Calu3 (cell line): ENCODE data around the gene RAG2. TPM values are rescaled to one million over a fixed set of nuclear protein-coding genes. Genes with fewer than 3 reads are reported as not detected.

Experiments
- BruUV-seq: library from RNA; stranded (reverse); fragments of 400-500 nt; replicated peaks from 2 replicates; lab custom pipeline; 2021; lab: Mats Ljungman, UMichigan
- CTCF ChIA-PET: fragments of 300-600 bp; sonication (Branson Sonifier 250); formaldehyde crosslinking; loops from one replicate; lab custom pipeline; 2022; ENCODE audit warnings: antibody characterized with exemption; lab: Charles Lee
- DNase-seq: peaks from one replicate; pipeline ENCODE4 v3.0.0; 2022
- H3K27ac Mint-ChIP-seq: one replicate; pipeline ENCODE4 v1.8.0; 2022; ENCODE audit warnings: mixed read lengths; ENCODE audit not compliant: unreplicated experiment
- H3K27me3 Mint-ChIP-seq: one replicate; pipeline ENCODE4 v1.8.0; 2022; ENCODE audit warnings: mixed read lengths; ENCODE audit not compliant: unreplicated experiment
- H3K36me3 Mint-ChIP-seq: one replicate; pipeline ENCODE4 v1.8.0; 2022; ENCODE audit warnings: mild to moderate bottlenecking, moderate library complexity, mixed read lengths; ENCODE audit not compliant: insufficient read depth, unreplicated experiment
- H3K4me1 Mint-ChIP-seq: one replicate; pipeline ENCODE4 v1.8.0; 2022; ENCODE audit warnings: mild to moderate bottlenecking, low read depth, mixed read lengths; ENCODE audit not compliant: unreplicated experiment
- H3K4me3 Mint-ChIP-seq: one replicate; pipeline ENCODE4 v1.8.0; 2022; ENCODE audit warnings: mild to moderate bottlenecking, low read depth, moderate library complexity, mixed read lengths; ENCODE audit not compliant: unreplicated experiment
- H3K9me3 Mint-ChIP-seq: one replicate; pipeline ENCODE4 v1.8.0; 2022; ENCODE audit warnings: low read depth, mixed read lengths; ENCODE audit not compliant: unreplicated experiment
- intact Hi-C: fragments of 100-400 bp; cut with micrococcal nuclease; formaldehyde crosslinking; loops from one replicate; pipeline ENCODE4 v1.10.0; 2022; ENCODE audit not compliant: unreplicated experiment
- total RNA-seq: library from RNA; stranded (reverse); gene quantifications from 2 replicates; pipeline ENCODE4 v1.2.3, GENCODE V29; 2022
- TF ChIP-seq, protein P1 (sequence below): fragments of 200-600 bp; IDR thresholded peaks from one replicate; pipeline ENCODE4 v1.8.0; 2022; ENCODE audit warnings: antibody characterized with exemption; ENCODE audit not compliant: unreplicated experiment

The RAG2 gene
- total RNA-seq, 1 experiment from 2014 or later = not detected

DNA sequence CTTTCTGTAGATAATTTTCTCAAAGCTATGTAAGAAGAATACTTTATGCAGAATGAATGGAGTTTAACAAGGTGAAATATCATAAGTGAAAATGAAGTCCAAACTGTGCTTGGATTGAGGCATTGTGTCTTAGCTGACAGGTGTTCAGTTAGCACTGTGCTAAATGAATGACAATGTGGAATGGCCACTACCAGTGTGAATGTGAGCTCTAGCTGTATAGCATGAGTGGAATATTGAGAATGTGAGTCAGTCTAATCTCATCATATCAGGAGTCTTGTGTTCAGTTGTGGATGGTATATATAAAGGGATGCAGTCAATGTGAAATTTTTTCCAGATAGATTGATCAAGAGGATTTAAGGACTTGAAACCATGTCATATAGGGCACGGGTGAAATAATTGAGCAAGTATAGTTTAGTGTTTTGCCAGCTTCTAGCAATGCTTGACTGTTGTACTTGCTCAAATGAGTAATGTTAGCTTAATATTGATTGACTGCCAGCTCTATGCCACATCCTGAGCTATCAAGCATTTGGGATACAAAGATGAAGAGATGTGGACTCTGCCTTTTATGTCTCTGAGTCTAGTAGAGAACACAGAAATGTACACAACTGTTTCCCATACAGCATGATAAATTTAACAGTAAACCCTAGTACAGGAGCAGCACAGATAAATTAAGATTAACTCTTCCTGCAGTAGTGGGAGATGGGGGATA, 10.6 kb upstream of the RAG2 start:
- BruUV-seq = no TSS peak
- TF ChIP-seq, protein P1, sequence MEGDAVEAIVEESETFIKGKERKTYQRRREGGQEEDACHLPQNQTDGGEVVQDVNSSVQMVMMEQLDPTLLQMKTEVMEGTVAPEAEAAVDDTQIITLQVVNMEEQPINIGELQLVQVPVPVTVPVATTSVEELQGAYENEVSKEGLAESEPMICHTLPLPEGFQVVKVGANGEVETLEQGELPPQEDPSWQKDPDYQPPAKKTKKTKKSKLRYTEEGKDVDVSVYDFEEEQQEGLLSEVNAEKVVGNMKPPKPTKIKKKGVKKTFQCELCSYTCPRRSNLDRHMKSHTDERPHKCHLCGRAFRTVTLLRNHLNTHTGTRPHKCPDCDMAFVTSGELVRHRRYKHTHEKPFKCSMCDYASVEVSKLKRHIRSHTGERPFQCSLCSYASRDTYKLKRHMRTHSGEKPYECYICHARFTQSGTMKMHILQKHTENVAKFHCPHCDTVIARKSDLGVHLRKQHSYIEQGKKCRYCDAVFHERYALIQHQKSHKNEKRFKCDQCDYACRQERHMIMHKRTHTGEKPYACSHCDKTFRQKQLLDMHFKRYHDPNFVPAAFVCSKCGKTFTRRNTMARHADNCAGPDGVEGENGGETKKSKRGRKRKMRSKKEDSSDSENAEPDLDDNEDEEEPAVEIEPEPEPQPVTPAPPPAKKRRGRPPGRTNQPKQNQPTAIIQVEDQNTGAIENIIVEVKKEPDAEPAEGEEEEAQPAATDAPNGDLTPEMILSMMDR = no peak
- no peak for DNase-seq
- H3K4me3 Mint-ChIP-seq = no peak overlapping the region
- no peak overlapping the region for H3K27ac Mint-ChIP-seq
- H3K36me3 Mint-ChIP-seq = no peaks in the 10 kb centered on the region
- intact Hi-C loops = no loop called here
- CTCF ChIA-PET = interaction anchor here (0.7 kb wide), 1 partner anchor 138 kb away, joined by 3 read pairs; no protein-coding TSS in a partner anchor
- no peaks in the 10 kb centered on the region for H3K27me3 Mint-ChIP-seq
- H3K4me1 Mint-ChIP-seq = no peaks in the 10 kb centered on the region
- H3K9me3 Mint-ChIP-seq = no peaks in the 10 kb centered on the region

DNA sequence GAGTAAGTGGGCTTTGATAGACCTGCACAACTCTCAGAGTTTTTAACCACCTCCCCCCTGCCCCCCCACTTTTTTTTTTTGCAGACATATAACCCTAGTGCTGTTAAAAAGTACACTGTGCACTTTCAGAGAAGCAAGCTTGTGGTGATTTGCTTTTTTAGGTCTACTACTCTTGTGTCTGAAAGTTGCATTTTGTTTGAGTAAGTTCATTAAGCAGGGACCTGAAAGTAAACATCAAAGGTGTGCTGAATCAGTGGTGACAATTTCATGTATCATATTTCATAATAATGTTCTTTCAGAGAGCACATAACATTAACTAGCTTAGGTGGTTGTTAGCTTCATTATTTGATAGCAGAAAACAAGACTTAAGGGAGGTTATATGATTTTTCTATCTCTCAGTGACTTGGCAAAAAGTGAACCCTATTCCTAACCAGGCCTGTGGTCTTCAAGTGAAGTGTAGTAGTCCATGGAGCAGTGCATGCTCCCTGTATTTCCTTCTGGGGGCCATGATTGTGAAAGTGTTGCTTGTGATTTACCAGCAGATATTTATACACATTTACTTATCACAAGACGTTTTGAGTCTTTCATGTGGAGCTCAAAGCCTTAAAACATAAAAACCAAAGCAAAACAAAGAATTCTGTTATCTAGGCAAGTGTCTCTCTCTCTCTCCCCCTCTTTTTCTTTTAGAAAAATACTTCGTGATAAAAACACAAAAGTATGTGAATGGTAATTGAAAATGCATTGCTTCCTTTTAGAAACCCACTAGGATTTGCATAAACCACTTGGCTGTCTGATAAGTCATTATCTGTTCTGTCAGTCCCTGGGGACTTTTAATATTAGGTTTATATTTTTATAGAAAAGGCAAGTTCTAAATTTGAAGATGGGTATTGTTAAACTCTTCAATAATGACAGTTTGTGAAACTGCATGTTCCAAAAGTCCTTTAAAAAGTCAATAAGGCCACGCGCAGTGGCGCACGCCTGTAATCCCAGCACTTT, 7.5 kb upstream of the RAG2 start:
- DNase-seq = no peak
- Mint-ChIP-seq H3K36me3 (no peaks in the 10 kb centered on the region), H3K4me1 (no peaks in the 10 kb centered on the region), H3K27ac (no peak overlapping the region), H3K9me3 (no peaks in the 10 kb centered on the region), H3K27me3 (no peaks in the 10 kb centered on the region), H3K4me3 (no peak overlapping the region)
- no TSS peak for BruUV-seq
- CTCF ChIA-PET = interaction anchor here (0.7 kb wide), 1 partner anchor 18 kb away, joined by 3 read pairs; no protein-coding TSS in a partner anchor
- intact Hi-C loops = no loop called here
- TF ChIP-seq, protein P1 = no peak

DNA sequence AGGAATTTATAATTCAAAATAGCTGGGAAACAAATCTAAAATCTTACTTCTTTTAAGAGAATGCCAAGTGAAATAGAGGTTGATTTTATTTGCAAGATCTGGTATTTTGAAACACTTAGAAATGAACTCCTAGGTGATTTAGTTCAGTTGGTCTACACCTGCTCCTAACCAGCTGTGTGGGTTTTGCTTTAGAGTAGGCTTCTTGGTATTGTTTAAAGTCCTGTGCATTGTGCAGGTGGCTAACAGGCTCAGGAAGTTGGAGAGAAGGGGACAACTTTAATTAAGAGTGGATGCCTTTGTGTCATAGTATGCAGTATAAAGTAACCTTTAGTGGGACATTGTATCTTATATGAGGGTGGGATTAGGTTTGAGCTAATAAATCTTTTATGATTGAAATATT, 4.1 kb upstream of the RAG2 start:
- H3K27me3 Mint-ChIP-seq = no peaks in the 10 kb centered on the region
- BruUV-seq = no TSS peak
- CTCF ChIA-PET = no interaction called here
- H3K9me3 Mint-ChIP-seq = no peaks in the 10 kb centered on the region
- H3K27ac Mint-ChIP-seq = no peak overlapping the region
- no peak overlapping the region for H3K4me3 Mint-ChIP-seq
- no peaks in the 10 kb centered on the region for H3K36me3 Mint-ChIP-seq
- H3K4me1 Mint-ChIP-seq = no peaks in the 10 kb centered on the region
- TF ChIP-seq, protein P1 = no peak
- intact Hi-C loops = no loop called here
- no peak for DNase-seq

DNA sequence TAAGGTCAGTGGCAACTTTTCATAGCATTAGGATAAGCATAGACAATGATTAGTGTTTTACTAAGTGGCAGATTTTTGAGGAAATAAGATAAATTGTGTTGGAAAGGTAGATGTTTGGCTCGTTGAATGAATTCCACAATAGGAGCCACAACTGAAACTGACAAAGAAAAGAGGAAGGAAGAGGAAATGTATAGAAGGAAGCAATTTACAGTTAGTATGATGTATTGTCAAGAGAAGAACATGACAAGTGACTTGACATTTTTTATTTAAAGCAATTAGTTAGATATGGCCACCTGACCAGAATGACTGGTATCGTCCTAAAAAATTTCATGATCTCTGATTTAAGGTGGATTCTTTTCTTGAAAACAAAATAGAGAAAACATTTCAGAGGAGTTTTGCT, 3.1 kb upstream of the RAG2 start:
- Mint-ChIP-seq H3K27me3 (no peaks in the 10 kb centered on the region), H3K9me3 (no peaks in the 10 kb centered on the region), H3K27ac (no peak overlapping the region), H3K36me3 (no peaks in the 10 kb centered on the region), H3K4me1 (no peaks in the 10 kb centered on the region), H3K4me3 (no peak overlapping the region)
- BruUV-seq = no TSS peak
- TF ChIP-seq, protein P1 = no peak
- CTCF ChIA-PET = no interaction called here
- DNase-seq = no peak
- intact Hi-C loops = no loop called here
